Fibroblast of the aortic adventitia (primary cell): ENCODE data around the gene GIMAP8. TPM values are rescaled to one million over a fixed set of nuclear protein-coding genes. Genes with fewer than 3 reads are reported as not detected.

Experiments
- DNase-seq: peaks from one replicate; pipeline ENCODE4 v3.0.0-alpha.2; 2010; ENCODE audit warnings: low read depth
- H3K4me3 ChIP-seq: 2 replicates; pipeline ENCODE4 v1.5.1; 2011; ENCODE audit warnings: low read depth, mild to moderate bottlenecking, control low read depth, low read length, moderate library complexity
- total RNA-seq: library from RNA; depleted of rRNA; stranded (reverse); fragments of >200 nt; gene quantifications from 2 replicates; pipeline ENCODE4 v1.2.3, GENCODE V29; 2012; ENCODE audit warnings: low replicate concordance
- TF ChIP-seq, protein P1 (sequence below): IDR thresholded peaks from 2 replicates; pipeline ENCODE4 v1.5.1; 2011; ENCODE audit warnings: mild to moderate bottlenecking, low read length, control low read depth, inconsistent platforms; ENCODE audit not compliant: insufficient read depth

The GIMAP8 gene
- total RNA-seq, 1 donor: 0.09 TPM

DNA sequence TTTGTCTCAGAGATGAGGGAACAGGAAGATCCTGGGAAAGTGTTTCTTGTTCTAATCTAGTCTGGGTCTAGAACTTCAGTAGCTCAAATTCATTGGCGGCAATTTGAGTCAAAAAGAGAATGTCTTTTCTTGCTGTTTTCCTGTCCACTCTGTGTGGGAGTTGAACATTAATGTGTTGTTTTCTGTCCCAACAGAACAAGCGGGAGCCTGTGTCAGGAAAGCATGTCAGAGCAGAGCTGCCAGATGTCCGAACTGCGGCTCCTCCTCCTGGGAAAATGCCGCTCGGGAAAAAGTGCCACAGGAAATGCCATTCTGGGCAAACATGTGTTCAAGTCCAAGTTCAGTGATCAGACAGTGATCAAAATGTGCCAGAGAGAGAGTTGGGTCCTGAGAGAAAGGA is 16.0 kb downstream of the GIMAP8 start:
- no peak for DNase-seq
- H3K4me3 ChIP-seq: no peak overlapping the region
- TF ChIP-seq, protein P1, sequence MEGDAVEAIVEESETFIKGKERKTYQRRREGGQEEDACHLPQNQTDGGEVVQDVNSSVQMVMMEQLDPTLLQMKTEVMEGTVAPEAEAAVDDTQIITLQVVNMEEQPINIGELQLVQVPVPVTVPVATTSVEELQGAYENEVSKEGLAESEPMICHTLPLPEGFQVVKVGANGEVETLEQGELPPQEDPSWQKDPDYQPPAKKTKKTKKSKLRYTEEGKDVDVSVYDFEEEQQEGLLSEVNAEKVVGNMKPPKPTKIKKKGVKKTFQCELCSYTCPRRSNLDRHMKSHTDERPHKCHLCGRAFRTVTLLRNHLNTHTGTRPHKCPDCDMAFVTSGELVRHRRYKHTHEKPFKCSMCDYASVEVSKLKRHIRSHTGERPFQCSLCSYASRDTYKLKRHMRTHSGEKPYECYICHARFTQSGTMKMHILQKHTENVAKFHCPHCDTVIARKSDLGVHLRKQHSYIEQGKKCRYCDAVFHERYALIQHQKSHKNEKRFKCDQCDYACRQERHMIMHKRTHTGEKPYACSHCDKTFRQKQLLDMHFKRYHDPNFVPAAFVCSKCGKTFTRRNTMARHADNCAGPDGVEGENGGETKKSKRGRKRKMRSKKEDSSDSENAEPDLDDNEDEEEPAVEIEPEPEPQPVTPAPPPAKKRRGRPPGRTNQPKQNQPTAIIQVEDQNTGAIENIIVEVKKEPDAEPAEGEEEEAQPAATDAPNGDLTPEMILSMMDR: no peak

DNA sequence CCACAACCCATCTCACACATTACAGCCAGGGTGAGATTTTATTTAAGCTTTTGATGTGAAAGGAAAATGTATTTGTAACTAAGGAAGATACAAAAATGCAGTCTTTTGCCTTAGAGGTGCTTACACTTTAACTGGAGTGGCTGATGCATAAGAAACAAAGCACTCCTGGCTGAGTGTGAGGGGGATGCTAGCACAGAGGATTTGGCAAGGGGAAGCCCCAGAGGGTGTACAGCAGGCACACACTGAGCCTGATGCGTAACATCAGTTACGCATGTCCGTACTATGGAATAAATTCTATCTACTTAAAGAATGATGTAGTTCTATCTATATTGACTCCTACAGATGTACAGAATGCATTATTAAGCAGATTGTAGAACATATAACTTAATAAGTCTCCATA is 17.8 kb downstream of the GIMAP8 start:
- no peak for DNase-seq
- TF ChIP-seq, protein P1: no peak
- H3K4me3 ChIP-seq: no peak overlapping the region

DNA sequence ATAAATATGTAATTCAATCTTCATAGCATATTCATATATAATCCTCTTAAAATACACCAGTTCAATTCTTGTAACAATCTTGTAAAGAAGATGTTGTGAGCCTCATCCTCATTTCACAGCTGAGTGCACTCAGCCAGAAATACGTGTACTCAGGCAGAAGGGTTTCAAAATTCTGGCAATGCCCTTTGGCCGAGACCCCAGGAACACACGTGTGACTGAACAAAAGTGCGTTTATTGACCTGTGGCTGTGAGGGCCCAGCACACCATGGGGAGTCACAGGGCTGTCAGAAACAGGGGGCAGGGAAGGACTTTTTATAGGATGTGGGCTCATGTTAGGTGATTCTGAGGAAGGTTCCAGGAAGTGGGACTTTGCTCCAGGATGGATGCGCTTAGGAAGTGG is 21.5 kb downstream of the GIMAP8 start:
- TF ChIP-seq, protein P1: no peak
- DNase-seq: no peak
- no peak overlapping the region for H3K4me3 ChIP-seq

DNA sequence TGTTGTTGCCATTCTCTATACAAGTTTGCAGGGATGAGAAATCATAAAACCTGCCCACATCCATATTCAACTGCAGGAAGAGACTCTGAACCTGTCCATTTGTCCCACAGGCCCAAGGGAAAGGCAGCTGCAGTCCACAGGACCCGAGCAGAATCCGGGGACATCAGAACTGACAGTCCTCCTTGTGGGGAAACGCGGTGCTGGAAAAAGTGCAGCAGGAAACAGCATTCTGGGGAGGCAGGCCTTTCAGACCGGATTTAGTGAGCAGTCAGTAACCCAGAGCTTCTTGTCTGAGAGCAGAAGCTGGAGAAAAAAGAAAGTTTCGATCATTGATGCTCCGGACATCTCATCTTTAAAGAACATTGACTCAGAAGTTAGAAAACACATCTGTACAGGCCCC is 23.5 kb downstream of the GIMAP8 start:
- TF ChIP-seq, protein P1: no peak
- no peak for DNase-seq
- no peak overlapping the region for H3K4me3 ChIP-seq

DNA sequence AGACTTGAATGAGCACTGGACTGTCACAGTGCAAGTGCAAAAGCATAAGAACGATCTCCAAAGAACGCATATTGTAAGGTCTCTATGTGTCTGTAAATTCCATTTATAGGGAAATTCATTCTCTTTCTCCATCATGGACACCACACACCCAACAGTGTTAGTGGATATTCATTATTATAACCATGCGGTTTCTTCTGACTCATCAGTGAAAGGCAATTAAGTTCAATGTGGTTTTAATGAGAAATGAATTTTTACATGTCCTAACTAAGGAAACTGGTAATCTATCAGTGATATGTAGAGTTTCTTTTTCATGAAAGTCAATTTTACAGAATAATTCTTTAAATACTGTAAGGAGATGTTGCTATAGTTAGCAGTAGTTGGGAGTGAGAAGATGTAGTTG is 25.9 kb downstream of the GIMAP8 start:
- TF ChIP-seq, protein P1: no peak
- no peak for DNase-seq
- no peak overlapping the region for H3K4me3 ChIP-seq

DNA sequence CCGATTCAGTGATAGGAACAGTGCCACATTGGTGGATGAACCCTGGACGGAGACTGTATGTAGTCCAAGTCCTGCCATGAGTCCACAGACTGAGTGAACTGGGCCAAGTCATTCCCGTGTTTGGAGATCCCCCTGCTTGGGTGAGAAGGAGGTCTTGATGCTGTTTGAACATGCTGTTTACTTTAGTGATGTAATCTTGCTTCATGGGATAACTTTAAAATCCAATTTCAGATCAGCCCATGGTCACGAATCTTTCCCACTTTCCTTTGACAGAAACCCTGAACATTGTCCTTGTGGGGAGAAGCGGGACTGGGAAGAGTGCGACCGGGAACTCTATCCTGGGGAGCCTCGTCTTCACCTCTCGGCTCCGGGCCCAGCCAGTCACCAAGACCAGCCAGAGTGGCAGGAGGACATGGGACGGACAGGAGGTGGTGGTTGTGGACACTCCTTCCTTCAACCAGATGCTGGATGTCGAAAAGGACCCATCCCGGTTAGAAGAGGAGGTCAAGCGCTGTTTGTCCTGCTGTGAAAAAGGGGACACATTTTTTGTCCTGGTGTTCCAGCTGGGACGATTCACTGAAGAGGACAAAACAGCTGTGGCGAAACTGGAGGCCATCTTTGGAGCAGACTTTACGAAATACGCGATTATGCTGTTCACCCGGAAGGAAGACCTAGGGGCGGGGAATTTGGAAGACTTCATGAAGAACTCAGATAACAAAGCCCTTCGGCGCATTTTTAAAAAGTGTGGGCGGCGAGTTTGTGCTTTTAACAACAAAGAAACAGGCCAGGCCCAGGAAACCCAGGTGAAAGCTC is 26.6 kb downstream of the GIMAP8 start:
- TF ChIP-seq, protein P1: no peak
- no peak overlapping the region for H3K4me3 ChIP-seq
- DNase-seq: no peak
